Left cardiac atrium (tissue), 4 donors: ENCODE measurements around the gene GJB3. TPM values are rescaled to one million over a fixed set of nuclear protein-coding genes. Genes with fewer than 3 reads are reported as not detected.
"Not testable (repeated sequence)": the region's sequence is repeated elsewhere in the genome, so short reads cannot be mapped to it uniquely, and the experiment has no call there.

ENCODE experiments used
- ATAC-seq, 2 donors: fragments of 200-7000 bp; cut with Tn5 transposase; one replicate each; pipeline ENCODE4 v1.9.1; 2020; ENCODE audit warnings: mild to moderate bottlenecking in 2 of 2, moderate library complexity in 2 of 2
- DNase-seq: peaks from one replicate; pipeline ENCODE4 v3.0.0-alpha.2; 2020
- intact Hi-C, 2 donors: fragments of 100-400 bp; cut with DNase I; formaldehyde crosslinking; loops; one replicate each; pipeline versions ENCODE4 v1.14.1 to v1.15.1; 2022 to 2023
- total RNA-seq, 2 donors: library from RNA; stranded (reverse); fragmentation: NEBNext Ultra II Directional; extraction: Animal tissue kit (Norgen Biotek cat#: 25700); gene quantifications; one replicate each; pipeline ENCODE4 v1.2.1, GENCODE V29; 2021
- donor health status: DM: no; HTN: yes; CAD: no.
- donor health status: DM: no; HTN: yes; CAD: no; lungs with severe emphysema.
- donor health status: DM: yes; HTN: yes; CAD: no.
- donor health status: Dilated cardiomyopathy.

The GJB3 gene
- total RNA-seq, 2 donors from 2014 or later = not detected

- DNase-seq (no peak), ATAC-seq (no peak)
- intact Hi-C loops = no loop called here
Measured at GRCh38 chr1:34757386-34757785, 23.6 kb upstream of the GJB3 start.

GRCh38 chr1:34758751-34759150 is 22.3 kb upstream of the GJB3 start:
- ATAC-seq (no peak), DNase-seq (no peak)
- intact Hi-C loops = no loop called here

DNA sequence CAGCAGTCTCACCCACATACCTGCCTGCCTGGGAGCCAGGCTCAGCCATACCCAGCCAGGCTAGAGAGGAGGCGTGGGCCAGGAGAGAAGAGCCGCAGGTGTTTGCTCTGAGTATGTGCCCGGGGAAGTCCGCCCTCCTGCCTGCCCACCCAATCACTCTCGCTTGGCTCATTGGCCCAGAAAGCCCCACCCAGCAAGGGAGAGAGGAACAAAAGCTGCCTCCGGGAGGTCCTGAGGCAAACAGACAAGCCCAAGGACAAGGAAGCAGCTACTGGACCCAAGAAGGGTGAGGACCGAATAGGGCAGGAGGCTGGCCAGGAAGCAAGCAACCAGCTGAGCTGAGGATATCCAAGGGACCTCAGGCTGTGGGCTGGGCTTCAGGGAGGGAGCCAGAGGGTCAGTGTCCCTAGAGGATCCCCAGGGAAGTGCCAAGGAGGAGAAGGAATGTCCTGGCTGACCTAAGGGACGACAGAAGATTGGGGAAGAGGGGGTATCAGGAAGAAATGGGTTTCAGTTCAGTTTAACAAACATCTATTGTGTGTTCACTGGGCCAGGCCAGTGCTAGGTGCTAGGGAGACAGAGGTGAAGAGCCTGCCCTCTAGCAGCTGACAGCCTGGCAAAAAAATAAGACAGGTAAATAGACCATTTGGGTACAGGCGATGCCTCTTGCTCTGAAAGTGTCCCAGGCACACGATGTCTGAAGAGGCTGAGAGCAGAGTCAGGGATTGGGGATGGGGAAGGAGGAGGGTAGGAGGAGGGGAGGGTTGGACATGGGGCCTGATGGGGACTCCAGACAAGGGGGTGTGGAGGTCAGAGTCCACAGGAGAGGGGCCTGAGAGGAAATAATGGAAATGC is 21.3 kb upstream of the GJB3 start, which contains the start of gene GJB4:
GJB4 (plus strand) TSS at position 238 of the 855 bp plus-strand sequence. CDS start 1,515 bp downstream, outside the sequence.
- intact Hi-C loops = no loop called here
- no peak for DNase-seq
- ATAC-seq = no peak

DNA sequence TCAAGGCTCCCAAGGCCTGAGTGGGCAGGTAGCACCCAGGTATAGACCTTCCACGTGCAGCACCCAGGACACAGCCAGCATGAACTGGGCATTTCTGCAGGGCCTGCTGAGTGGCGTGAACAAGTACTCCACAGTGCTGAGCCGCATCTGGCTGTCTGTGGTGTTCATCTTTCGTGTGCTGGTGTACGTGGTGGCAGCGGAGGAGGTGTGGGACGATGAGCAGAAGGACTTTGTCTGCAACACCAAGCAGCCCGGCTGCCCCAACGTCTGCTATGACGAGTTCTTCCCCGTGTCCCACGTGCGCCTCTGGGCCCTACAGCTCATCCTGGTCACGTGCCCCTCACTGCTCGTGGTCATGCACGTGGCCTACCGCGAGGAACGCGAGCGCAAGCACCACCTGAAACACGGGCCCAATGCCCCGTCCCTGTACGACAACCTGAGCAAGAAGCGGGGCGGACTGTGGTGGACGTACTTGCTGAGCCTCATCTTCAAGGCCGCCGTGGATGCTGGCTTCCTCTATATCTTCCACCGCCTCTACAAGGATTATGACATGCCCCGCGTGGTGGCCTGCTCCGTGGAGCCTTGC is 19.7 kb upstream of the GJB3 start:
- ATAC-seq (no peak), DNase-seq (no peak)
- intact Hi-C loops = no loop called here

DNA sequence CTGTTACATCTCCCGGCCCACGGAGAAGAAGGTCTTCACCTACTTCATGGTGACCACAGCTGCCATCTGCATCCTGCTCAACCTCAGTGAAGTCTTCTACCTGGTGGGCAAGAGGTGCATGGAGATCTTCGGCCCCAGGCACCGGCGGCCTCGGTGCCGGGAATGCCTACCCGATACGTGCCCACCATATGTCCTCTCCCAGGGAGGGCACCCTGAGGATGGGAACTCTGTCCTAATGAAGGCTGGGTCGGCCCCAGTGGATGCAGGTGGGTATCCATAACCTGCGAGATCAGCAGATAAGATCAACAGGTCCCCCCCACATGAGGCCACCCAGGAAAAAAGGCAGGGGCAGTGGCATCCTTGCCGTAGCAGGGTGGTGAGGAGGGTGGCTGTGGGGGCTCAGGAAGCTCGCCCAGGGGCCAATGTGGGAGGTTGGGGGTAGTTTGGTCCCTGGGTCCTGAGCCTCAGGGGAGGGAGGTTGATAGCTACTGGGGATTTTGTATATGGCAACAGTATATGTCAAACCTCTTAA is 19.2 kb upstream of the GJB3 start:
- no peak for ATAC-seq
- DNase-seq = no peak

DNA sequence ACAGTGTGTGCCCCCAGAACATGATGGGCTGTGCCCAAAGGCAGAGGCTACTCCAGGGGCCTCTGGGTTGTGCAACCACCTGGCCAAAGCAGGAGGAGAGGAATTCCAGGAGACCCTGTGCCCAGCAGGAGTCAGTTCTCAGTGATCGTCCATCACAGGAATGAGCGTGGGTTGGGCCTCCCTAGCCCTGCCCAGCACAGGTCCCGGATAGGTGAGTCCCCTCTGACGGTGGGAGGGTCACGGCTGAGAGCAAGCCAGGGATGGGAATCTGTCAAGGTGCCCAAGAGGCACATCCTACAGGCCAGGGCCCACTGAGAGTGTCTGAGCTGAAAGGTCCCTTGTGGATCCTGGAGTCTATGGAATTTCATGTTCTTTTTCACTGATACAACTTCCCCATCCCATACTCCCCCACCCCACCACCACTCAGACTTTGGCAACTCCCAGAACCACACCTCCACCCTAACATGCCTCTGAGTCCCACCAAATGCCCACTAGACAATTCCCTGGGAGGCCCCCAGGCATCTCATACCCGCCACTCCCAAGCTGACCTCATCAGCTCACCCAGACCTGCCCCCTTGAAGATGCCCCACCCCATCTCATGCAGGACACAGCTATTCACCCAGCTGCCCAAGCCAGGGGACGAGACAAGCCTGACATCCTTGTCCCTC is 18.4 kb upstream of the GJB3 start:
- DNase-seq (no peak), ATAC-seq (no peak)
- intact Hi-C loops = no loop called here

More for the DNA sequence above, 19.2 kb upstream of the GJB3 start:
- intact Hi-C loops = no loop called here

DNA sequence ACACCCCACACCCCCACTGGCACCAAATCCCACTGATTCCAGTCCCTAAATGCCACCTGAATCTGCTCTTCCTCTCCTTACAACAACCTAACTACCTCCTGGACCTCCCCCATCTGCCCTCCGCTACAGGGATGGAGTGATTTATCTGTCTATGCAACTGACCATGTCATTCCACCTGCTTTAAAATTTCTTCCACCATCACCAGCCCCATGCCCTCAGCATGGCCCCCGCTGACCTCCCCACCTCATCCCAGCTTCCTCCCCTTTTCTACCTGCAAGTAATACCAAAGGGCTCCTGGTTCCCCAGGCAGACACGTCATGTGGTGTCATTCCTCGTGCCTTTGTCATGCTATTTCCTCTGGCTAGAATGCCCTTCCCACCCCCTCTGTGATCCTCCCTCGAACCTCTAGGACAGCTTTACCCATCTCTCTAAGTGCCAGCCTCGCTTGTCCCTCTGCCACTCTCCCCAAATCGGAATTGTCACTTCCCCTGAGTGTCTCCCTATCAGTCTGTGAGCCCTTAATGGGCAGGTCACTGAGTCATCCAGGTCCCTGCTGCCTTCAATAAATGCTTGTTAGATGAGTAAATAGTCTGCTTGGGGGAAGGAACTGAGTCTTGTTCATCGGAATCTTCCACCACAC is 17.8 kb upstream of the GJB3 start:
- intact Hi-C loops = no loop called here
- ATAC-seq (no peak), DNase-seq (no peak)

DNA sequence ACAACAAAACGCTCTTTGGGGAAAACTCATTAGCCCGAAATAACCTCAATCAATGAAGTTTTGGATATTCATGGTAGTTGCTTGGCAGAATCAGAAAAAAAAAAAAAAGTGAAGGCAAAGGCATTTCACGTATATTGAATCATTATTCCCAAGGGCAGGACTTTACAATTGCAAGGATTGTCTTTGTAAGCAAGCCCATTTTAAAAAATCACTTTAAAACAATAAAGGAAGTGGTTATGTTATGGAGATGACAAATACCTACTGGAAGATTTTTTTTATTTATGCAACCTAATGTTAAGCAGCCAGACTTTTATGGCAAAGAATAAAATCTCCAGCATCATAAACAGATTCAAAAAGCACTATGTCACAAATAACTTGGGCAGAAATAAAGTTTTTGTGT is 12.2 kb upstream of the GJB3 start:
- no peak for ATAC-seq
- DNase-seq = no peak
- intact Hi-C loops = no loop called here

DNA sequence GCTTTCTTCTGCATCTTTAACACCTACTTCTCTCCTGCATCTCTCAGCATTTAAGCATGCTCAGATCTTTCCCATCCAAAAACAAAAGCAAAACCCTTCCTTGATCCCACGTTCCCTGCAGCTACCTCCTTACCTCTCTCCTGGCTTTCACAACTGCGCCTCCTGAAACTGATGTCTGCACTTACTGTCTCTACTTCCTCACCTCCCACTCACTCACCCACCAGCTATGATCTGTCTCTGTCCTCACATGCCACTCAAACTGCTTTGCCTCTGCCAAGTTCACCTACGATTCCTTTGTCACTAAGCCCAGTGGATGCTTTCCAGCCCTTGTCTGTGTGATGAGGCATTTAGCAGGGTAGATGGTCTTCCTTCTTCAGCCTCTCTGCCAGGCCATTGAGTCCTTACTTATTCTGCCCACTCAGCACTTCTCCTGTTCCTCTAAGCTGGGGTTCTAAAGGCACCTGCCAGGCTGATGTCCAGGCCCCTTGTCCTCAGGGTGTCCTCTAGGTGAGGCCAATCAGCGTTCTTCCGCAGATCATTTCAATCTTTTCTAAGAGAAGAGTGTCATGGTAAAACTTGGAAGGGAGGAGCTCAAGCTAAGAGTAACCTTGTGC is 10.0 kb upstream of the GJB3 start:
- ATAC-seq = no peak
- no peak for DNase-seq
- intact Hi-C loops = no loop called here

- DNase-seq = no peak
- intact Hi-C loops = no loop called here
- no peak for ATAC-seq
Measured at GRCh38 chr1:34771573-34772371, 9.2 kb upstream of the GJB3 start.

- intact Hi-C loops, ATAC-seq, DNase-seq: not testable (repeated sequence)
Measured at GRCh38 chr1:34773114-34773513, 7.9 kb upstream of the GJB3 start.

DNA sequence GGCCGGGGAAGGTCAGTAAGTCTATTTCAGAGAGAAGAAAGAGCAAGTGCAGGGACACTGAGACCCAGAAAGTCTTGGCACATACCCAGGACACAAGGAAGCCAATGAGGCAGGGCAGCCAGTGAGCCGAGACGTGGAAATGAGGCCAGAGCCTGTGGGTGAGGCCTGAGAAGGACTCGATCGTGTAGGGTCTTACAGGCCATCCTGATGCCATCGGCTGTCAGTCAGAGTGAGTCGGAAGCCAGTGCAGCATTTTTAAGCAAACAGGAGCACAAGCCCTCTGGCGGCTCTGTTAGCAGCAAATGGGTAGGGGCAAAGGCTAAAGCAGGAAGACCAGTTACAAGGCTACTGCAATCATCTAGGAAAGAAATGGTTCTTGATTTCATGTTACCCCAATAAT is 6.1 kb upstream of the GJB3 start:
- intact Hi-C loops = no loop called here
- ATAC-seq (no peak), DNase-seq (no peak)

DNA sequence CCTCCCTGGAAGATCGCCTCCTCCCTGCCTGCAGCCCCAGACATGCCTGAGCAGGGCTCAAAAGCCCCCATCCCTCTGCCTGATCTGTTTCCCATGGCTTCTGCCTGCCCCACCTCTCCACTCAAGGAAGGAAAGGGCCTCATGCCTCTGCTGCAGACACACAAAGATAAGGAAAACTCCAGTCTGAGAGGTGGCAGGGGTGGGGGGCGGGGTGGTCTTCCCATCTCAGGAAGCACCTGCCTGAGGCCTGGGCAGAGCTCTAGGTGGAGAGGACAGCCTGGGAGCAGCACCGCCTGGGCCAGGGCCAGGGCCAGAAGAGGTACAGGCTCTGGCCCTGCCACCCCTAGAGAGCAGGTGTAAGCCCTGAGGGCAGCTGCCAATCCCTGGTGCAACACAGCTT is 4.1 kb upstream of the GJB3 start:
- intact Hi-C loops = no loop called here
- no peak for ATAC-seq
- no peak for DNase-seq

DNA sequence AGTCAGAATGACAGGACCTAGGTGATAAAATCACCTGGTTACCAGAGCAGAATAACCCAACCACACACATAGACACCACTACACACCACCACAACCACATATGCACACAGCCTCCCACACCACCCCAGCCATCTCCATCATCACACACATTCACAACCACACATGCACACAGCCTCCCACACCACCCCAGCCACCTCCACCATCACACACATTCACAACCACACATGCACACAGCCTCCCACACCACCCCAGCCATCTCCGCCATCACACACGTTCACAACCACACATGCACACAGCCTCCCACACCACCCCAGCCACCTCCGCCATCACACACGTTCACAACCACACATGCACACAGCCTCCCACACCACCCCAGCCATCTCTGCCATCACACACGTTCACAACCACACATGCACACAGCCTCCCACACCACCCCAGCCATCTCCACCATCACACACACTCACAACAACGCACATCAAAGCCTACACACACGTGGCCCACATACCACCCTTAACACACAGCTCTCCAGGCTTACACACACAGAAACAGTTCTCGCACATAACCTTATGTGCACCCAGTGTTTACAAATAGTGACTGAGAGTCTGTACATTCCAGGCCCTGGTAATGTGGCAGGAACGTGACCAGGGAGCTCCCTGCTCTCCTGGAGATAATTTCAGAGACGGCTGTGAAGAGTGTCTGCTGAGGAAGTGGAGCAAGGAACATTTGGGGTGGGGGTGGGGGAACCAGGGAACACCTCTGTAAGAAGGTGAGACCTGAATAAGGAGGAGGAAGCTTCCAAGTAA is 3.3 kb upstream of the GJB3 start:
- ATAC-seq (no peak), DNase-seq (no peak)
- intact Hi-C loops = no loop called here

DNA sequence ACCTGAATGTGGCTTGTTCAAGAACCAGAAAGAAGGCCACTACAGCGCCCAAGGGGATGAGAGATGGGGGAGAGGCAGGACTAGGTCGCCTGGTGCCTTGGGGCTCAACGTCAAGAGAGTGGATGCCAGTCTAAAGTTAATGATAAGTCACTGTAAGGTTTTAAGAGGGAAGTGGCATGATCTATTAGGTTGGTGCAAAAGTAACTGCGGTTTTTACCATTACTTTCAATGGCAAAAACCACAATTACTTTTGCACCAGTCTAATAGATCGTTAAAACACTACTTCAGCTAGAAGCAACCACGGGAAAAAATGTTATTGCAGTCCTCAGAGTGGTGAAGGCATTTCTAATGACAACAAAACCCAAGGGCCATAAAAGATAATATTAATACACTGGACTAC is 2.6 kb upstream of the GJB3 start:
- DNase-seq = no peak
- intact Hi-C loops = no loop called here
- ATAC-seq = no peak

- intact Hi-C loops = no loop called here
- no peak for DNase-seq
- ATAC-seq = no peak
Measured at GRCh38 chr1:34779005-34779404, 2.0 kb upstream of the GJB3 start.

GRCh38 chr1:34779526-34779925 is 1.5 kb upstream of the GJB3 start:
- intact Hi-C loops = no loop called here
- no peak for ATAC-seq
- DNase-seq = no peak

DNA sequence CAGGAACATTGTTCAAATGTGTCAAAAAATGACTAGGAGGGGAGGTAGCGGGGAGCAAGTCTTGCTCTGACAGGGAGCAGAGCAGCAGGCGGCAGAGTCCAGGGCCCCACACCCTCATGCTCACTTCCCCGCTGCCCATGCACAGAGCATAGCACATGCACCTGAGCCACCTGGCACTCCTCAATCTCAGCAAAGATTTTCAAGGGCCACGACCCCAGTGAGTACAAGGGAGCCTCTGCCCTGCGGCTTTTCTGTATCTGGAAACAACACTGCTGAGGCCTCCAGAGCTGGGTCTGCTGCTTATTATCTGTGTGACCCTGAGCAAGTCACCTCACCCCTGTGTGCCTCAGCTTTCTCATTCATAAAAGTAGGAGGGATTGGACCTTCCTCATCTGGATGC is 1.1 kb upstream of the GJB3 start:
- no peak for DNase-seq

More for the DNA sequence above, 1.1 kb upstream of the GJB3 start:
- intact Hi-C loops = no loop called here
- no peak for ATAC-seq
